Endothelial cell of umbilical vein (primary cell): ENCODE measurements around the gene PPM1E. TPM values are rescaled to one million over a fixed set of nuclear protein-coding genes. Genes with fewer than 3 reads are reported as not detected.

ENCODE experiments used
- BruUV-seq: library from RNA; stranded (reverse); fragments of 400-500 nt; replicated peaks from 2 replicates; lab custom pipeline; 2021; lab: Mats Ljungman, UMichigan
- CTCF ChIA-PET: fragments of 300-600, 350-600 bp; sonication (Branson Sonifier 250); formaldehyde crosslinking; loops from one replicate; lab custom pipeline; 2021; ENCODE audit warnings: antibody characterized with exemption, inconsistent platforms; lab: Charles Lee
- POLR2A ChIA-PET: fragments of 300-600, 350-600 bp; sonication (Branson Sonifier 250); formaldehyde crosslinking; loops from one replicate; lab custom pipeline; 2021; ENCODE audit warnings: antibody characterized with exemption, inconsistent platforms; lab: Charles Lee
- DNase-seq: peaks from one replicate; pipeline ENCODE4 v3.0.0-alpha.2; 2011; ENCODE audit warnings: low read depth, low spot score
- FAIRE-seq: peaks from 2 replicates; lab custom pipeline; 2011; peaks lifted over from hg19 to GRCh38; lab: Jason Lieb, UNC
- H2AFZ ChIP-seq: 2 replicates; pipeline ENCODE4 v1.6.0; 2012; ENCODE audit warnings: low read depth, low read length, control low read depth, inconsistent platforms
- H3K27ac ChIP-seq: 2 replicates; pipeline ENCODE4 v1.5.1; 2011; ENCODE audit warnings: low read depth, mild to moderate bottlenecking, control low read depth, low read length, moderate library complexity; ENCODE audit not compliant: insufficient read depth
- H3K27me3 ChIP-seq, 2 experiments: 2 replicates each; pipeline versions ENCODE4 v1.6.0 to v1.6.1; 2011; ENCODE audit warnings: low read length in 2 of 2, mixed read lengths in 1 of 2; ENCODE audit not compliant: control insufficient read depth in 2 of 2, insufficient read depth in 2 of 2
- H3K36me3 ChIP-seq, 2 experiments: 2 replicates in 1 of 2; 3 replicates in 1 of 2; pipeline ENCODE4 v1.5.1; 2011; ENCODE audit warnings: low read length in 2 of 2, mild to moderate bottlenecking in 1 of 2, moderate library complexity in 1 of 2; ENCODE audit not compliant: control insufficient read depth in 2 of 2, insufficient read depth in 2 of 2; ENCODE audit errors: extremely low read depth in 1 of 2
- H3K4me1 ChIP-seq: 3 replicates; pipeline ENCODE4 v1.5.1; 2011; ENCODE audit warnings: mild to moderate bottlenecking, low read length; ENCODE audit not compliant: control insufficient read depth, insufficient read depth; ENCODE audit errors: extremely low read depth
- H3K4me2 ChIP-seq: 2 replicates; pipeline ENCODE4 v1.6.1; 2011; ENCODE audit warnings: low read length, control low read depth, mixed read lengths; ENCODE audit not compliant: insufficient read depth
- H3K4me3 ChIP-seq, 3 experiments: fragments of 200-600 bp in 1 of 3; sonication (generic), shearing (Covaris generic) in 1 of 3; replicated peaks in 1 of 3; 2 replicates each; pipeline ENCODE4 v1.5.1; 2011 to 2016; ENCODE audit warnings: control low read depth in 3 of 3, low read length in 3 of 3, mild to moderate bottlenecking in 2 of 3, inconsistent platforms in 1 of 3, low read depth in 1 of 3, moderate library complexity in 1 of 3; ENCODE audit not compliant: insufficient read depth in 1 of 3
- H3K79me2 ChIP-seq: 2 replicates; pipeline ENCODE4 v1.6.0; 2012; ENCODE audit warnings: low read length, inconsistent platforms; ENCODE audit not compliant: control insufficient read depth, insufficient read depth
- H3K9ac ChIP-seq: replicated peaks from 2 replicates; pipeline ENCODE3; 2011; ENCODE audit warnings: low read length, control low read depth; ENCODE audit not compliant: insufficient read depth; ENCODE audit errors: extremely low read depth
- H3K9me1 ChIP-seq: replicated peaks from 3 replicates; pipeline ENCODE4 v1.6.0; 2011; ENCODE audit warnings: mild to moderate bottlenecking, low read length; ENCODE audit not compliant: control insufficient read depth, insufficient read depth; ENCODE audit errors: extremely low read depth
- H3K9me3 ChIP-seq: replicated peaks from 2 replicates; pipeline ENCODE4 v1.5.1; 2012; ENCODE audit warnings: low read length, inconsistent platforms; ENCODE audit not compliant: control insufficient read depth, insufficient read depth
- H4K20me1 ChIP-seq: replicated peaks from 2 replicates; pipeline ENCODE3; 2011; ENCODE audit warnings: mild to moderate bottlenecking, low read length; ENCODE audit not compliant: control insufficient read depth, insufficient read depth; ENCODE audit errors: extremely low read depth
- CTCF ChIP-seq, 2 donors: IDR thresholded peaks; 1 replicate in 1 of 2; 2 replicates in 1 of 2; pipeline ENCODE4 v1.5.1; 2011; ENCODE audit warnings: low read length in 2 of 2, mild to moderate bottlenecking in 2 of 2, moderate library complexity in 2 of 2, control low read depth in 1 of 2, inconsistent platforms in 1 of 2, low read depth in 1 of 2; ENCODE audit not compliant: insufficient read depth in 1 of 2; ENCODE audit errors: extremely low read depth in 1 of 2
- EZH2 ChIP-seq: IDR thresholded peaks from 2 replicates; pipeline ENCODE4 v1.6.1; 2012; ENCODE audit warnings: borderline replicate concordance, low read depth, mild to moderate bottlenecking, moderate library complexity, low read length, inconsistent platforms; ENCODE audit not compliant: severe bottlenecking
- FOS ChIP-seq: IDR thresholded peaks from 2 replicates; pipeline ENCODE4 v1.6.1; 2011; ENCODE audit warnings: mild to moderate bottlenecking, low read length, moderate library complexity, borderline replicate concordance; ENCODE audit not compliant: insufficient read depth
- GATA2 ChIP-seq: IDR thresholded peaks from 2 replicates; pipeline ENCODE4 v1.7.0; 2011; ENCODE audit warnings: low read depth, mild to moderate bottlenecking, moderate library complexity, mixed read lengths, low read length; ENCODE audit not compliant: insufficient read length, insufficient read depth
- JUN ChIP-seq: IDR thresholded peaks from 2 replicates; pipeline ENCODE4 v1.6.1; 2011; ENCODE audit warnings: borderline replicate concordance, low read depth; ENCODE audit not compliant: insufficient read length, insufficient read depth
- MYC ChIP-seq: IDR thresholded peaks from one replicate; pipeline ENCODE4 v1.6.1; 2011; ENCODE audit warnings: mild to moderate bottlenecking, low read depth, low read length
- POLR2A ChIP-seq: IDR thresholded peaks from 2 replicates; pipeline ENCODE4 v1.6.1; 2012; ENCODE audit warnings: low read depth, mild to moderate bottlenecking, control low read depth, low read length
- POLR2AphosphoS5 ChIP-seq: IDR thresholded peaks from 2 replicates; pipeline ENCODE4 v1.6.1; 2012; ENCODE audit warnings: low read depth, mild to moderate bottlenecking, control low read depth, low read length, moderate library complexity; ENCODE audit not compliant: insufficient read depth
- dilution Hi-C: fragments of 300-500 bp; cut with MboI; formaldehyde crosslinking; loops from one replicate; pipeline ENCODE4 v1.15.0; 2019; ENCODE audit warnings: low sequenced_read_pairs; ENCODE audit not compliant: extremely low pct_ligation_motif_present
- intact Hi-C: fragments of 100-400 bp; cut with micrococcal nuclease; formaldehyde crosslinking; loops from one replicate; pipeline ENCODE4 v1.10.0; 2022
- polyA plus RNA-seq, 4 experiments: library from polyadenylated mRNA; depleted of rRNA in 3 of 4; stranded (reverse) in 3 of 4; unstranded in 1 of 4; fragments of >200 nt; gene quantifications; 2 replicates each; pipeline versions ENCODE4 v1.2.1 to v1.2.3, GENCODE V29; 2011 to 2012; ENCODE audit warnings: missing spikeins in 1 of 4
- total RNA-seq: library from RNA; stranded (reverse); gene quantifications from 2 replicates; pipeline ENCODE4 v1.2.3, GENCODE V29; 2021
- TF ChIP-seq, protein P1 (sequence below): IDR thresholded peaks from 2 replicates; pipeline ENCODE4 v1.6.1; 2011; ENCODE audit not compliant: insufficient read depth, insufficient read length

The PPM1E gene
- total and polyA plus RNA-seq, 2 donors (not counting 3 experiments of a cell fraction or from before 2014, with no cell fraction given): 0.01 TPM; not detected in 1

- H4K20me1 ChIP-seq: no peaks in the 10 kb centered on the region
- no peaks in the 10 kb centered on the region for H3K79me2 ChIP-seq
- intact Hi-C loops: no loop called here
- ChIA-PET CTCF (interaction anchor here (1.5 kb wide), 1 partner anchor 98 kb away, joined by 3 read pairs; no protein-coding TSS in a partner anchor), POLR2A (no interaction called here)
- no peak for DNase-seq
- no peaks in the 10 kb centered on the region for H3K36me3 ChIP-seq
- H3K27ac ChIP-seq: no peak overlapping the region
- no peaks in the 10 kb centered on the region for H3K4me1 ChIP-seq
- dilution Hi-C loops: no loop called here
- peaks cover 0 to 2% of the 10 kb centered on the region in 2 experiments for H3K27me3 ChIP-seq
- no peak overlapping the region for H2AFZ ChIP-seq
- H3K4me3 ChIP-seq: no peak overlapping the region
- FAIRE-seq: no peak
- H3K9ac ChIP-seq: no peak overlapping the region
- TF ChIP-seq POLR2A (no peak), JUN (no peak), GATA2 (no peak), FOS (no peak), POLR2AphosphoS5 (no peak), CTCF (IDR thresholded peaks at IDR 0.05; ENCODE audit: extremely low read depth in 1 of 2, insufficient read depth in 1 of 2, low read depth in 1 of 2, low read length in 2 of 2) (no peak), EZH2 (no peak), MYC (no peak)
- TF ChIP-seq, protein P1, sequence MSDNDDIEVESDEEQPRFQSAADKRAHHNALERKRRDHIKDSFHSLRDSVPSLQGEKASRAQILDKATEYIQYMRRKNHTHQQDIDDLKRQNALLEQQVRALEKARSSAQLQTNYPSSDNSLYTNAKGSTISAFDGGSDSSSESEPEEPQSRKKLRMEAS: no peak
- H3K9me3 ChIP-seq: no peaks in the 10 kb centered on the region
- no TSS peak for BruUV-seq
- H3K4me2 ChIP-seq: no peak overlapping the region
- no peaks in the 10 kb centered on the region for H3K9me1 ChIP-seq
These were observed 53.9 kb downstream of the PPM1E start for GRCh38 chr17:58809564-58809936.
